GM18499 (cell line): ENCODE measurements around the gene FBXO22.
"Not testable (repeated sequence)": the region's sequence is repeated elsewhere in the genome, so short reads cannot be mapped to it uniquely, and the experiment has no call there.

Experiments
- ATAC-seq: cut with Tn5 transposase; IDR thresholded peaks from one replicate; pipeline ENCODE4 v1.9.1; 2021; ENCODE audit warnings: moderate number of reproducible peaks; ENCODE audit not compliant: insufficient read depth, unreplicated experiment

The FBXO22 gene

DNA sequence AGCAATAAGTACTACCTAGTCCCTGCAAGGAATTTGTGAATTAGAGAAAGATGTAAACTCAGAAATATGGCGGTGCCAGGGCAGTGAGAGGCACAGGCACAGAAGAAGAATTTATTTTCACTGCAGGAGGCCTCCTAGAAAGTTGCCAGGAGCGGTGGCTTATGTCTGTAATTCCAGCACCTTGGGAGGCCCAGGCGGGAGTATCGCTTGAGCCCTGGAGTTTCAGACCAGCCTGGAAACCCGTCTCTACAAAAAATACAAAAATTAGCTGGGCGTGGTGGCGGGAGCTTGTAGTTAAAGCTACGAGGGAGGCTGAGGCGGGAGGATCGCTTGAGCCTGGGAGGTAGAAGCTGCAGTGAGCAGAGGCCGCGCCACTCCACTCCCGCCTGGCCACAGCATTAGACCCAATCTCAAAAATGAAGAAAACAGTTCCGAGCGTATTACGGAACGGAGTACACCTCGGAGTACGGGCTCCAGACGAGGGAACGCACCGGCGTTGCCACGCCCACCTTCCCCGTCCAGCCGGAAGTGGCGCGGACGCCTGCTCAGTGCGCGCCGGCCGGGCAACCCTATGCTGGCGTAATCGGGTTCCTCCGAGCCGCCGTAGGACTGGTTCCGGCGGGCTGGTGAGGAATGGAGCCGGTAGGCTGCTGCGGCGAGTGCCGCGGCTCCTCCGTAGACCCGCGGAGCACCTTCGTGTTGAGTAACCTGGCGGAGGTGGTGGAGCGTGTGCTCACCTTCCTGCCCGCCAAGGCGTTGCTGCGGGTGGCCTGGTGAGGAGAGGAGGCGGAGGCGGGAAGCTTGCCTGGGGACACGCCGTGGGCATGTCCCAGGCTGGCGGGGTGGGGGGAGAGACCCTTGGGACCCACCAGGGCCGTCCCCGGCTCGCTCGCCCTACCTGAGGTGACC is at the start of gene FBXO22:
TSS of gene FBXO22 (plus strand) at position 548 of the 909 bp plus-strand sequence. CDS start at position 634, 86 bp downstream.
- ATAC-seq, result peak; percentile 51

- no peak for ATAC-seq
Measured at GRCh38 chr15:75857886-75858285, 45.8 kb upstream of the FBXO22 start.

GRCh38 chr15:75861750-75862402 is 41.8 kb upstream of the FBXO22 start:
- ATAC-seq, result no peak

GRCh38 chr15:75862796-75863195 is 40.9 kb upstream of the FBXO22 start:
- ATAC-seq, result no peak

DNA sequence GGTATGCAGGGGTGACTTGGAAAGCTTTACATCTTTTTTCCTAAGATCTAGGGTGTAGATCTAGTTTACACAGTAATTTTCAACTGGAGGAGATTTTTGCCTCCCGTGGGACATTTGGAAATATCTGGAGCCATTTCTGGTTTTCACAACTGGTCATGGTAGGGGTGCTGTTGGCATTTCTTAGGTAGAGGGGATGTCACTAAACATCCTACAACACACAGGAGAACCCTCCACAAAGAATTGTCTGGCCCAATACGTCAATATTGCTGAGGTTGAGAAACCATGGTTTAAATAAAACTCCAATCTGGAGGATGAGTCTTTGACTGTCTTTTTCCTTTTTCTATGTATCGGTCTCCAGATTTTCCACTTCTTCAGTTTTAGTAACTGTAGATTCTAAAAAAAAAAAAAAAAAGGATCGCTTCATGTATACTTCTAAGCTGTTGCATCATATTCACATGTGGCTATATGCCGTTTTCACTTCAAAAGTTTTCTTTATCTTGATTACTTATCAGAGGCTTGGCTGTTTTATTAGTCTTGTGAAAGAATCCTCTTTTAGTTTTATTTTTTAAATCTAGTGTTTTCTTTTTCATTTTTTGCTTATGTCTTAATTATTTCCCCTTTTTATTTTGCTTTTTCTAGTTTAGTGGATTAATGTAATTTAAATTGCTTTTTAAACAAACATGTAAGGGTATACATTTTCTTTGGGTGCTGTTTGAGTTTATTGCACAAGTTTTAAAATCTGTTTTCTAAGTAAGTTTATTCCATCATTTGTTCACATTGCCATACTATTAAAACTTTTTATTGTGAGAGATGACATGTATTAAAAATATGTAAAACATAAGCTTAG is 39.2 kb upstream of the FBXO22 start:
- no peak for ATAC-seq

GRCh38 chr15:75866045-75866444 is 37.6 kb upstream of the FBXO22 start:
- not testable (repeated sequence) for ATAC-seq

GRCh38 chr15:75866916-75867315 is 36.8 kb upstream of the FBXO22 start:
- no peak for ATAC-seq

DNA sequence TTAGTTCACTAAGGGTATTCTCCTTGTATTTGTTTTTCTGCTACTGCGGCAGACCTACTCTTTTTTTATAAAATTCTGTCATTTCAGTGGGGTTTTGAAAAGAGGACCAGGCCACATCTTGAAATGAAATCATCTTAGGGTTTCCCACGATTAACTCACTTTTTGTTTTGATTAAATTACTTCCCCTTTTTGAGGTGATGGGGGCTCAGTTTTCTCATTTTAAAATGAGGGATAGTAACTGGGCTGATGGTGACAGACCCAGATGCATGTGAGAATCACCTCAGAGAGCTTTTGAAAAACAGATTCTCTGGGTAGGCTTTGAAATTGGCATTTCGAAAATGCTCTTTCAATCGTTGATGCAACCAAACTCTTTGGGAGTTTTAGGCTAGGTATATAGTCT is 36.2 kb upstream of the FBXO22 start:
- ATAC-seq, result no peak

DNA sequence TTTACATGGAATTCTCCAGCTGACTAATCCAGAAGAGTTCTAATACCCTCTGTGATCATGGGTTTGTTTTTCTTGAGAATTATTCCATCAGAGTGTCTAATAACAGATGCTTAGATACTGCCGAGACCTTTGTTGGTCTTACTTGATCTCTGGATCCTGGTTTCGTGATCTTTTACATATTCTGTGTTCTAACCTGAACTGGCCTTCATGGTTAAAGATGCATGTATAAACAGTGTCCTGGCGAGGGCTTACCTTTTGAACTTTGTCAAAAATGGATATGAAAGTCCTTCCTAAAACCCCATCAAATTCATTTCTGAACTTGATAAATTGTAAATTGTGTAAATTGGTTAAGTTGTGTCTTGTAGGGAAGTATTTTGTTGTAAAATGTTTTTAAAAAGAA is 35.7 kb upstream of the FBXO22 start:
- ATAC-seq, result no peak

DNA sequence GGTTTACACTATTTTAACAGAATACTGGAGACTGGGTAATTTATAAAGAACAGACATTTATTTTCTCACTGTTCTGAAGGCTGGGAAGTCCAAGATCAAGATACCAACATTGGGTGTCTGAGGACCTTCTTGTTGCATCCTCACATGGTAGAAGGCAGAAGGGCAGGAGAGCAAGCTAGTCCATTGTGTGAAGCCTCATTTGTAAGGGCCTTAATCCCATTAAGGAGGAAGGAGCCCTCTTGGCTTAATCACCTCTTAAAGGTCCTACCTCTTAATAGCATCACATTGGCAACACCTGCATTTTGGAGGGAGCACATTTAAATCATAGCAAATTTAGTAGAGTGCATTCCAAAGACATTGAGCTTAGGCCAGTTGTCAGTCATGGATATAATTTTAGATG is 34.2 kb upstream of the FBXO22 start:
- ATAC-seq, result no peak

DNA sequence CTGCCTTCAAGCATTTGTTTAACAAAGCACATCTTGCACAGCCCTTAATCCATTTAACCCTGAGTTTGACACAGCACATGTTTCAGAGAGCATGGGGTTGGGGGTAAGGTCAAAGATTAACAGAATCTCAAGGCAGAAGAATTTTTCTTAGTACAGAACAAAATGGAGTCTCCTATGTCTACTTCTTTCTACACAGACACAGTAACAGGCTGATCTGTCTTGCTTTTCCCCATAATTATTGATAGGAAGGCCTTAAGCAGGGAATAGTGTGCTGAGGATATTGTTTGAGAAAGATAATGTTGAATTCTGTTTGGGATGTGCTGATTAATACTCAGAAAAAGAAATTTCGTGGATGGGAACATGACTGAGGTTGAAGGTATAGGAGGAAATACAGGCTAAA is 32.1 kb upstream of the FBXO22 start:
- ATAC-seq, result not testable (repeated sequence)

GRCh38 chr15:75872403-75872990 is 31.2 kb upstream of the FBXO22 start:
- ATAC-seq, result no peak

DNA sequence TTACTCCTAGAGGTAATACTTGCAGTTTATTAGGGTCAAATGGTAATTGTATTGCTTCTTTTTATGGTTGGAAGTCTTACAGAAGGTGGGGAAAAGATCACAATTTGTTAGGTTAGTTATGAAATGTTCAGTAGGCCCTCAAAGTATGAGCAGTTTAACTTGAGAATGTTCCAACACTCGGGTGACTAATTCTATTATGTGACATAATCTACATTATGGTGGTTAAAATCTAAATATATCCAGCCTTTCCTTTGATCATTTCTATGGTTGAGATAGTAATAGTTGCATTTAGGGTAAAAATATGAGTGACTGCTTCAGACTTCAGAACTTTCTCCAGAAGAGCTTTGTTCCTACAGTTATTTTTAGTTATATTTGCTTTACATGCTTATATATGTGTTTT is 19.6 kb upstream of the FBXO22 start:
- no peak for ATAC-seq

DNA sequence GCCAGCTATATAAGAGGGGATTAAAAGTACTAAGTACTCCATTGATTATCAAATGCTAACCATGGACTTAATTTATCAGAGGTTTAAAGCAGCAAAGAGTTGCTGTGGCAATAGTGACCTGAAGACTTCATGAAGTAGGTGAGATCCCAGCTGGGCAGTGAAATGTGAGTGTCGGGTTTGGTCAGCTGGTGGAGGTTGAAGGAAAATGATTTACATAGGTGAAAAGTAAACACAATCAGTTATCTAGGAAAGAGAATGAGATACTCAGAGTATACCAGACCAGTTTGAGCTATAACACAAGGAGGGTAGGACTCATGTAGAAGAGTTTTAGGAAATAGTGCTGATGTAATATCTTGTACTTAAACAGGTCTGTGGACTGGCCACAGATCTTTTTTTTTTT is 16.5 kb upstream of the FBXO22 start:
- no peak for ATAC-seq

DNA sequence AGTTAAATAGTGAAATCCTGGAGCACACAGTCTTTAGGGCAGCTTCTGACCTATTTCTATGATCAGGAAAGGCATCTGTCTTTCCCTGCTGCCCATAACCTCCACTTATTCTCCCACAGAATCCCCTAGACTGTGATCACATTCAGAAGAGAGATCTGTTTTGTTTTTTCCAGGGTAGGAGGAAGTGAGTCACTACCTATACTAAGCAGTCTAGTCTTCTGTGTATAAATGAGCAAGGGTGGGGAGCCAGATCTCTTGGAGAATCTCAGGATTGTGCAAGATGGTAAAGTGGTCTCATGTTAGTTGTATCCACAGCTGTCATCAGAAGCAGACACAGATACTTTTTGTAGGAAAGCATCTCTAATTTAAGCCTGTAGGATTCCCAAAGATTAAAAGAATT is 11.8 kb upstream of the FBXO22 start:
- no peak for ATAC-seq

DNA sequence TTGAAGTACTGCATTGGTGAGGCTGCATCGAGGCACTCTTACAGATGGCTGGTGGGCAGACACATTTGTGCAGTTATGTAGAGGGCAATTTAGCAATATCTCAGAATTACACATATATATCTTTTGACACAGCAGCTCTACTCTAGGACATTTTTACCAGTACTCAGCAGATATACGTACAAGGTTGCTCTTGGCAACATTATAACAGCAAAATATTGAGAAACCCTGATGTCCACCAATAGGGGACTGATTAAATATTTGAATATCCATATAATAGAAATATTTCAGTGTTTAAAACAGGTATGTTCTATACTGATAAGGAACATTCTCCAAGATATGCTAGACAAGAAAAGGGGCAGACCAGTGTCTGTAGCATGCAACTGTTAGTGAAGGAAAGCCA is 7.9 kb upstream of the FBXO22 start:
- ATAC-seq, result no peak

GRCh38 chr15:75900577-75900976 is 3.1 kb upstream of the FBXO22 start:
- no peak for ATAC-seq

GRCh38 chr15:75902129-75902557 is 1.5 kb upstream of the FBXO22 start:
- no peak for ATAC-seq

DNA sequence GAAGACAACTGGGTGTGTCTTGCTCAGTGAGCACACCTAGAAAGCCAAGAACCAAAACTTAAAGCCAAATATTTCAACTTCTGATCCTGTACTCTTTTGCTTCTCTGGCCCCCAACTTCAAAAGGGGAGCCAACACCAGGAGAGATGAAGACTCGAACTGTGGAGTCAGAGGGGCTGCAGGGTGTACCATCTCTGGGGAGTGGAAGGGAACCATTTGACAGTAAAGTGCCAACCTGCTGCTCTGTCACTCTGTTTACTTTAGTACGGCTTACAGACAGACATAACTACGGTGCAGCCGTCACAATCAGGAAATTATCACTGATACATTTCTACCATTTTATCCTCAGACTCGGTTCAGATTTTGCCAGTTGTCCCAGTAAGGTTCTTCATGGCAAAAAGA is 1.6 kb downstream of the FBXO22 start:
- no peak for ATAC-seq

DNA sequence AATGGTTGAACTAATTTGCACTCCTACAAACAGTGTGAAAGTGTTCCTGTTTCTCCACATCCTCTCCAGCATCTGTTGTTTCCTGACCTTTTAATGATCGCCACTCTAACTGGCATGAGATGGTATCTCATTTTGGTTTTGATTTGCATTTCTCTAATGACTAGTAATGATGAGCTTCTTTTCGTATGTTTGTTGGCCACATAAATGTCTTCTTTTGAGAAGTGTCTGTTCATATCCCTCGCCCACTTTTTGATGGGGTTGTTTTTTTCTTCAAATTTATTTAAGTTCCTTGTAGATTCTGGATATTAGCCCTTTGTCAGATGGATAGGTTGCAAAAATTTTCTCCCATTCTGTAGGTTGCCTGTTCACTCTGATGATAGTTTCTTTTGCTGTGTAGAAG is 6.7 kb downstream of the FBXO22 start:
- ATAC-seq, result not testable (repeated sequence)
